Aorta (tissue), 5 donors: Measurements from ENCODE around the gene CDH10. TPM values are rescaled to one million over a fixed set of nuclear protein-coding genes. Genes with fewer than 3 reads are reported as not detected.

Experiments
- ATAC-seq: fragments of 200-7000 bp; cut with Tn5 transposase; one replicate; pipeline ENCODE4 v1.9.1; 2022; ENCODE audit warnings: moderate library complexity; ENCODE audit not compliant: low FRiP score
- DNase-seq, 2 donors: peaks; one replicate each; pipeline ENCODE4 v3.0.0-alpha.2; 2020
- H3K27ac ChIP-seq, 2 donors: one replicate each; pipeline ENCODE4 v1.5.1; 2013; ENCODE audit warnings: low read length in 2 of 2, mild to moderate bottlenecking in 2 of 2, moderate library complexity in 2 of 2, control low read depth in 1 of 2, inconsistent platforms in 1 of 2, low read depth in 1 of 2
- H3K27me3 ChIP-seq, 2 donors: one replicate each; pipeline ENCODE4 v1.6.1; 2013; ENCODE audit warnings: control low read depth in 1 of 2, low read length in 1 of 2, mild to moderate bottlenecking in 1 of 2, moderate library complexity in 1 of 2; ENCODE audit not compliant: insufficient read depth in 2 of 2, control insufficient read depth in 1 of 2
- H3K36me3 ChIP-seq, 2 donors: one replicate each; pipeline ENCODE4 v1.6.1; 2013; ENCODE audit warnings: control low read depth in 1 of 2, low read length in 1 of 2, mild to moderate bottlenecking in 1 of 2; ENCODE audit not compliant: insufficient read depth in 2 of 2, control insufficient read depth in 1 of 2
- H3K4me1 ChIP-seq, 2 donors: one replicate each; pipeline ENCODE4 v1.6.1; 2013; ENCODE audit warnings: low read length in 2 of 2, control low read depth in 1 of 2, mild to moderate bottlenecking in 1 of 2, moderate library complexity in 1 of 2; ENCODE audit not compliant: insufficient read depth in 2 of 2, control insufficient read depth in 1 of 2
- H3K4me3 ChIP-seq, 2 donors: one replicate each; pipeline ENCODE4 v1.5.1; 2013; ENCODE audit warnings: low read length in 2 of 2, control low read depth in 1 of 2, mild to moderate bottlenecking in 1 of 2
- H3K9me3 ChIP-seq: one replicate; pipeline ENCODE4 v1.6.1; 2013; ENCODE audit warnings: mild to moderate bottlenecking, low read length; ENCODE audit not compliant: control insufficient read depth
- WGBS, 2 donors: extraction: QIAGEN DNeasy Blood & Tissue Kit; methylation state at CpG; one replicate each; pipeline ENCODE4 v1.1.7; 2013; 5-methylcytosine and 5-hydroxymethylcytosine counted together
- intact Hi-C, 2 donors: fragments of 100-400 bp; cut with DNase I; formaldehyde crosslinking; loops; one replicate each; pipeline versions ENCODE4 v1.14.2 to v1.15.0; 2022
- polyA plus RNA-seq, 2 donors: library from polyadenylated mRNA; stranded (reverse); fragments of 200-250 nt; gene quantifications; one replicate each; pipeline ENCODE4 v1.2.3, GENCODE V29; 2013
- total RNA-seq, 2 donors: library from RNA; stranded (reverse); fragmentation: NEBNext Ultra II Directional; extraction: Animal tissue kit (Norgen Biotek cat#: 25700); gene quantifications; one replicate each; pipeline ENCODE4 v1.2.1, GENCODE V29; 2021
- donor health status: healthy with polysubstance abuse.
- donor health status: Bipolar disorder and iron deficiency.
- donor health status: DM: no; HTN: no; CAD: no.
- donor health status: DM: no; HTN: no; CAD: no.
- donor health status: DM: yes; HTN: yes; CAD: no.

The CDH10 gene
- total and polyA plus RNA-seq, 4 donors: not detected

DNA sequence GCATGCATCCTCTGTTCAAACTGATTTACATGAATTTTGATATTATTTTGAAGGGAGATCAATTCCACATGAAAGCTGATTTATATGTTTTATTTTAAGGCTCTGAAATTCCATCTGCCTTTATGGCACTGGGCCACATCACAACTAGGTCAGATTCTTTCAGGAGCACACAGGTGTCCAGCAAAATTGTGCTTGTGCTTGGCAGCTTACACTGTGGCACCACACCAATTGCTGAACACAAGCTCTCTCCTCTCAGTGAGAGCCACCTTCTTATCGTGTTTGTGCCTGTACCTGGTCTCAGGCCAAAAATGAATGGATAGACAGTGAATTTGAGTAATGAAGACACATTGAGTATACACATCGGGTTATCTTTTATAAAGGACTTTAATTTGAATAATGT lies 200.4 kb downstream of the CDH10 start:
- intact Hi-C loops: no loop called here
- Histone ChIP-seq H3K4me1 (no peaks in the 10 kb centered on the region), H3K27ac (no peak overlapping the region), H3K9me3 (no peaks in the 10 kb centered on the region), H3K4me3 (no peak overlapping the region), H3K36me3 (no peaks in the 10 kb centered on the region), H3K27me3 (no peaks in the 10 kb centered on the region)
- 58 to 68% methylated on average over 2 of the region's 2 CpGs for WGBS, 2 donors
- ATAC-seq (no peak), DNase-seq (no peak)

DNA sequence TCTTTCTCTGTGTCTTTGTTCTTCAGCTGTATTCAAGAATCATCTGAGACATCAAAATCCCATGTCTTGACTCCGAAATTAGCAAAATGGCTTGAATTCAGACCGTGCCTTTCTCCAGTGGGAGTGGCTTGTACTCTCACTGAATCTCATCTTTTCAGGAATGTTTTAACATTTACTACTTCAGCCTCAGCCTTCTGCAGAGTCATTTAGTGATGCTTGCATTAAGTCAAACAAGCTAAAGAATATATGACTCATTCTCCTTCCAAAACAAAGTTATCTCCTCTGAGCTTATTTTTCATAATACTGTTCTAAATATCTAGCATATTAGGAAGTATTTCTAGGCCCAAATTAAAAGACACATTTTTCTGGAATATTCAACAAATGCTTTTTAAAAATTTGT lies 205.3 kb downstream of the CDH10 start:
- WGBS, 2 donors: 51 to 58% methylated on average over 2 of the region's 2 CpGs
- Histone ChIP-seq H3K4me3 (no peak overlapping the region), H3K9me3 (no peaks in the 10 kb centered on the region), H3K4me1 (no peaks in the 10 kb centered on the region), H3K27me3 (no peaks in the 10 kb centered on the region), H3K36me3 (no peaks in the 10 kb centered on the region), H3K27ac (no peak overlapping the region)
- intact Hi-C loops: no loop called here
- DNase-seq: no peak
- no peak for ATAC-seq
